Subcutaneous adipose tissue (tissue), 4 donors: Measurements from ENCODE around the gene TBC1D22B. TPM values are rescaled to one million over a fixed set of nuclear protein-coding genes. Genes with fewer than 3 reads are reported as not detected.

Source experiments
- CTCF ChIP-seq: fragments of 450-650 bp; IDR thresholded peaks from one replicate; pipeline ENCODE4 v1.5.1; 2016; ENCODE audit warnings: low read depth, mild to moderate bottlenecking, control low read depth, antibody characterized with exemption, moderate library complexity
- total RNA-seq, 4 donors: library from RNA; depleted of rRNA; stranded (reverse); fragments of >200 nt; gene quantifications; one replicate each; pipeline ENCODE4 v1.1.0, GENCODE V29; 2016

Gene TBC1D22B
- total RNA-seq, 4 donors from 2014 or later = 4.8 to 5.5 (median 5.2) TPM

- no peak for TF ChIP-seq CTCF
Measured at GRCh38 chr6:37331047-37331446, 73.5 kb downstream of the TBC1D22B start.

- no peak for TF ChIP-seq CTCF
Measured at GRCh38 chr6:37332894-37333293, 75.3 kb downstream of the TBC1D22B start.

- no peak for TF ChIP-seq CTCF
Measured at GRCh38 chr6:37334047-37334446, 76.5 kb downstream of the TBC1D22B start.

- no peak for TF ChIP-seq CTCF
Measured at GRCh38 chr6:37338745-37339255, 81.2 kb downstream of the TBC1D22B start.

GRCh38 chr6:37339741-37340638, 82.4 kb downstream of the TBC1D22B start:
- TF ChIP-seq CTCF = no peak

- TF ChIP-seq CTCF = no peak
Measured at GRCh38 chr6:37340639-37340943, 83.0 kb downstream of the TBC1D22B start.

GRCh38 chr6:37343248-37343647, 85.7 kb downstream of the TBC1D22B start:
- TF ChIP-seq CTCF = no peak
